Cortex of kidney (tissue), 1 donor: Measurements from ENCODE around the gene LHFPL2.

ENCODE experiments used
- DNase-seq: peaks from one replicate; lab custom pipeline; 2025; lab: John Stamatoyannopoulos, UW

LHFPL2 gene

DNA sequence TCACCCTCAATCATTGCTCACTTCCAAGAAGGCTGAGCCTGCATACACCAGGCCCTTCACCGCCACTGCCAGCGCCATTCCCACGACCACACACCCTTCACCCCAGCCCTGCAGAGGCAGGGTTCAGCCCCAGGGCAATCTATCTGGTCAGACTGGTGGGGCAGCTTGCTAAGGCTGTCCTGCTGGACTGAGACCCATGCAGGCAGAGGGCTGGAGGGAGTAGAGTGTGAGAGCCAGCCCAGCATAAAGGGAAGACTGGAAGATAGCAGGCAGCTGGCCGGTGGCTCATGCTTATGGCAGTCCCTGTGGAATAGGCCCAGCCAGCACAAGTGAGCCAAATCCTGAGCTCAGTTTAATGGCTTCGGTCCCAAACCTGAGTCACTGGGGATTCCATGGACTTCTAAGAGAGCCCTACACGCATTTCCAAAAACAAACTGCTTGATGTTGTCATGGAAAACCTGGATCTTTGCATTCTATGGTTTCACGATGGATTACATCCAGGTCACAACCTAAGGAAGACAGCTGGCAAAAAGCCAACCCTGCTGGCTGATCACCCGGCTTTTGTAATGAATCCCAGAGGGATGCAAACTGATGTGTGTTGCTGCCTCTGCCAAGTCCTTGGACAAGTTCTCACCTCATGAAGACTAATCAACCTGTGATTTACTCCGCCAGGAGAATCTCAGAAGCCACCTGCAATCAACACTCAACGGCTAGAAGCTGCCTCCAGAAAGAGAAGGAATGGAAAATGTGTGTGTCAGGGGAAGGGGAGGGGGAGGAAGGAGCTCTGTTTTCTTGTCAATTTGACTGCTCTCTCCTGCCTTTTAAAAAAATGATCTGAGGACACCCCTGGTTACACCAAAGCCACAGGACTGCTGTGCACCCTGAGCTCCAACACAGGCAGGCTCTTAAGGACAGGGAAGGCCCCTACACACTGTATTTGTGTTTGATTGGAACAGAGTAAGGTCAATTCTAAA, 143.6 kb downstream of the LHFPL2 start:
- no peak for DNase-seq

DNA sequence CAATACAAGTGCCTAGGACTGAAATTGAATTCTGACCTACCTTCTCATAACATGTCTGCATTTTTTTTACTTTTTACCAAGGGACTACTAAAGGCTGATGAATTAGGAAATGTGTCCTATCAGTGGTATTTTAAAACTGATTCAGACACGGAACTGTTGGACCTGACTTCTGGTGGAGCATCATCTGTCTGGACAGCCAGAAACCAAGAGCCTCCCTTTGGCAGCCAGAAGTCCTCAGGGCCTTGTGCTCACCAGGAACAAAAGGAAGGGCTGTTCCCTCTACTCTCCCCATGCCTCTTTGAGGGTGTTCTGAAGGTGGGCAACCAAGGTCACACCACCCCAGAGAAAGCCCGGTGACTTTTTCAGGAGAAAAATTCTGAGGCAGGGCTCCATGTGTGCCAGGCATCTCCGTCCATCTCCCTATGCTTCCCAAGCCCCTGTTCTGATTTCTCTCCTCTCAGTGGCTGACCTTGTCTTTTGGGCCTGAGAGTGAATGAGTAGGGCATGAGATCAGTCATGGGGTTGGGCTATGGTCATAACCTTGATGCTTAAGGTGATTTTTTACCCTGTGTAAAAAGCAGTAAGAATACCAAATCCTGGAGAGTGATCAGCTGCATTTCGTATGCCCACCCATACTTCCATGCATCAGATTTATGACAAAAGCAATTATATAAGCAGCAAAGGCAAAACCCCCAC, 144.5 kb downstream of the LHFPL2 start:
- DNase-seq: no peak

DNA sequence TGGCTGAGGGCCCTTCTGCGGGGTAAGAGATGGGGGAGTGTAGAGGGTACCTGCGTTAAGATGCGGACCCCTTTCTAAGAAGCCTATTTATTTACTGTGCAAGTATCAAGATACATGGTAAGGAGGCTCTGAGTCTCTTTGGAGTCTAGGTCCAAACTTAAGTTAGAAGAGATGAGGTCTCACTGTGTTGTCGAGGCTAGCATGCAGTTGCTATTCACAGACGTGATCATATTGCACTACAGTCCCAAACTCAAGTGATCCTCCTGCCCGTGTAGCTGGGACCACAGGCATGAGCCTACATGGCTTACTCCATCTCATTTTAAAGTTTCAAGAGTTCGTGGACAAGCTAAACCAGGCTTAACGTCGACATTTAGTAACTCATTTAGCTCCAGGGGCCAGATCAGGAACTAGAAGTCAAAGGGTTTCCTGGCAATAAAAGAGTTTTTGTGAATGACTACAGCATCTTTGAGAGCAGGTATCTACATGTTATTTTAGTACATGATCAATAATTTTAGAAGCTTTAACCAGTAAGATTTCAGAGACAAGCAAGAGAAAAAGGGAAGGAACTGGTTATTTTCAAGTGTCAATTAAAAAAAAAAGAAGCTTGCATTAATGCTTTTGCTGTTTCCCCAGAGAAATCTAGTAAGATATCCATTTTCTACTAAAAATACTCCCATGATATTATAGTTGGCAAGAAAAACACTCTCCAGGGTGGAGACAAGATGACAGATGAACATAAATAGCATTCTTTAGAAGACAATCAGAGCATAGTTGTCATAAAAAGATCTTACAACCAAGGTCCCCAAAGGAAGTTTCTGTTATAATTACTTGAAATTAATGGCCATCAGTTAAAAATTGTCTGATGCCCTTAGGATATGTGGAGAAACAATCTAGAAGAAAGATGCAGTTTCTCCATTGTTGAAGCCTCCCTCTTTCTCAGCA, 146.9 kb downstream of the LHFPL2 start:
- DNase-seq: no peak

DNA sequence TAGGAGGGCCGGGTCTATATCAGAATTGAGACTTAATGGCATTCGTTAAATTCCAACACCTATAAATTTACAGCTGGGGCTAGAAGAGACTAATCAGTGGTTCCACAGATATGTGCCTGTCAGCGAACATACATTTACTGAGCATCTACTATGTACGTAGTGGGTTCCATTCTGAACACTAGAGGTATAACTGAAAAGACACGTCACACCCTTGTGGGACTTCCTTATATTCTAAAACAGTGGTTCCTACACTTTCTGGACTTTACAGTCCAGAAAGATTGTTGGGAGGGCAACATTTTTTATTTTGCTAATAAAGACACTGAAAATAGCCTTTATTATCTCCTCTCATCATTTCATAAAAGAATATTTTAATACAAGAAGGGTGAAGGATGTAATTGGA, 147.7 kb downstream of the LHFPL2 start:
- no peak for DNase-seq

DNA sequence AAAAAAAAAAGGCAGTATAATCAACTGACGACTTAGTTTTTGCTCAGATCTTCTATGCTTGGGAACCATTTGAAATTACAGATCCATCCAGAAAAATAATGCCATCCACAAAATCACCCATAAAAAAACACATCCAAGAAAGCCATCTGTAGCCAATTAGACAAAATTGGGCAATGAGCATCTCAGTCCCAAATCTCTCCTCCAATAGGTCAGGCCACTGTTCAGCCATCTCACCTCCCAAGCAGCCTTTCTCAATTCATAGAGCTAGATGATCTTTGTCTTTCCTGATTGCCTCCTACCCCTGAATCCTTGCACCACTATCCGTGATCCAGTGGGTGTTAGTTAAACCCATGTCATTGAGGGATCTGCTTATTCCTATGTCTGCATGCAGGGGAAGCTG, 148.5 kb downstream of the LHFPL2 start:
- no peak for DNase-seq

DNA sequence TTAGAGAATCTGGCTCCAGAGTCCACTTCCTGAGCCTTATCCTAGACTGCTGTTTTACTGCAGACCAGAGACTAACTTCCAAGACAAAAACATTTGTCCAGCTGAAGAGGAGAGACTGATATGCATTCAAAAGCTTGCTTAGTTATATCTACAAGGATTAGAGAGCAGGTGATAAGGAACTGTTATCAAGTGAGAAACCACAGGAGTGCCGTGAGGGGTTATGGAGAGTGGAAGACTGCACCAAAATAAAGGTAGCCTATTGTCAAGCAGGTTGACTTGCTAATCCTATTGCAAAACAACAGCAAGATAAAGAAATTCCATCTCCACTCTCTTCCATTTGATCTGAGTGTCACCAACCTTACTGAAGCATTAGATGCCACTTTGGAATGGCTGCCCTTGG, 149.1 kb downstream of the LHFPL2 start:
- DNase-seq: no peak

DNA sequence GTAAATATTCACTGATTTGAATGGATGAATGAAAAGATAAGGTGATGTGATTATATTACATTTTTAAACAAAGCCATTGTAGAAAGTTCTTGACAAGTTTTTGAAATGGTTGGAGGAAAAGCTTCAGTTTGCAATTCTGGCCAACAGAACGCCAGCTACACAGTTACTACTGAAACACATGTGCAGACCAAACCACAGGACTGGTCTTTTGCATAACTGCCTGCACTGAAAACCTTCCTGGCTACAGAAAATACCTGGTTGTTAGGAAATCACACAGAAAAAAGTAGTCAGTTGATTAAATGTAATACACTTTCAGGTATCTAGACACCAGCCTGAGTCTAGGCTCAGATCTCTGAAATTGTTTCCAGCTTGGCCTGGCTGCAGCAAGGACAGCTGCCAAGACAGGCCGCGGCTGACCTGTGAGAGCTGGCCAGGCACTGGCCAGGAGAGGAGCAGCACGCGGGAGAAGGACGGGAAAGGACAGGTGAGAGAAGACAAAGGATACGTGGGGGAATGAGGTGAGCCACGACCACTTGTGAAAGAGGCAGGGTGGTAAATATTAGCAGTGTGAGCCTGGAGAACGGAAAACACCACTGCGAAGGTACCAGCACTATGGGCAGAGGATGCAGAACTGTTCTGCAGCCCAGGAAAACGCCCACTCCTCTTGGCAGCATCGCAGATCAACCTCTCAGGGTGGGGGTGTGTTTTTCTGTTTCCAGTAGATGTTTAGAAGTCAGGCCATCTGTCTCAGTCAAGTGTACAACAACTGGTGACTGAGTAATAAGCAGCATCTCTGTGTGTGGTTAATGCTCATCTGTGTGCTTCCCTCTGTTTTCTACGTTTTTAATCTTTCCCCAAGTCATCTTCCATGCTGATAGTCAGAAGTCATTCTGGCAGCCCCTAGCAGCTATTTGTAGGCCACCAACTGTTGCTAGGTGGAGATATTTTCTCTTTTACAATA, 150.7 kb downstream of the LHFPL2 start:
- no peak for DNase-seq

DNA sequence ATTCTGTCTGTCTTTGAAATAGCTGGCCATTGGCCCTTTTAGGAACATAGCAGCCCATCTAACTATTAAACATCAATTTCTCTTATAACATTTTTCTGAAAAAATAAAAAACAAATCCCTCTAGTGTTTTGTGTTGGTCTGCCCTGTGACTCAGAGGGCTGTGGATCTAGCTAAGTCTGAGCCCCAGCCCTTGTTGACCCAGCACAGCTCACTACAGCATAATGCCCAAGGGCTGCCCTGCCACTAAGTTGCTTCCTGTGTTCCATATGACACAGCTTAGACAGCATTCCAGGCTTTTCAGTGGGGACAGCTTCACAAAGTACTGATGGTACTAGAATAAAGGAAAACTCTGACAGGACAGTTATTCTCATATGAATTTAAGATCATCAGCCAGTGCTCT, 152.2 kb downstream of the LHFPL2 start:
- DNase-seq: no peak

DNA sequence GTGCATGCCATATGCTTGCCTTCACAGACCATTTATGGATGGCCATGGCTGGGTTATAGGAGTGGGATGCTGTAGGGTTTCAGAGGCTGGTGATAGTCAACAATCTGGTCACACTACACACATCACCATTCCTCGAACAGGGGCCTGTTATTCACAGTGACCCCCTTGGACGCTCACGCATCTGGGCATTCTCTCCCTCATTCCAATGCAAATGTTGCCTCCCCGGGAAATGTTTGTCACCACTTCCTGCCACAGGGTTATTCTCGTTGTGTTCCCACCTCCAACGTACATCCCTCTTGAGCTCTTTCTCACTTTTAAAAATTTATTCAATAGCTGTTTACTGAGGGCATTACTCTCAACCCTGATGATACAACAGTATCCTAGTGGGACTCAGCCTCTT, 152.8 kb downstream of the LHFPL2 start:
- no peak for DNase-seq

DNA sequence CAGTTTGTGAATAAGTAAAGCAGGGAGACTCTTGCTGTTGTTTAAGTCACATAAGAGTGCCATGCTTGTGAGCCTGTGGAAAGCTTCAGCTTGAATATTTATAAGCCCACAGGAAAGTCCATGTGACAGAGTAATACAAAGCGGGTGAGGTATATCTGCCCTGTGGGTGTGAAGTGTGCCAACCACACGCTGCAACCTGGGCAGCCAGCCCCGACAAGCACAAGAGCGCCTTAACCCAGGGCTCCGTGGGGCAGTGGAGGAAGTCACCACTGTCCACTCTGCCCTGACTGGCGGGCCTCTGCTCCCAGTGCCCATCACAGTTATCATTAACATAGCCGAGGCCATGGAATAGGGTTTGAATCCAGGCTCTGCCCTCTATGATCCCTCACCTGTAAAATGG, 155.9 kb downstream of the LHFPL2 start:
- no peak for DNase-seq

DNA sequence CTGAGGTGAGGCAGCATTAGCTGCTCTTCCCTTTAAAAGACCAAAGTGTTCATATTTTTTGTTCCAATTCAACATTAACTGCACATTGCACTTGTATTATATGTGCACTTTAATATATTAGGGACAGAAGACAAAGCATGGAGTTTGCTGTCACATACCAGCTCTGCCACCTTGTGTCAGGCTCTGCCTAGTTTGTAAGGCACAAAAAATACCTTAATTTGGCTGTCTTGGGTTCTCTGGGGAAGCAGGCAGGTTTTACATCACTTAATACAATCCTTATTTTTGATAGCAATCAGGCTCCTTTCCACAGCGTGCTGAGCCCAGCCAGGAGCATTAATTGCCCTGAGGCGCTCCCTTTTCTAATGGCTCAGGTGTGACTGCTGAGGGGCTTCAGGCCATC, 156.3 kb downstream of the LHFPL2 start:
- DNase-seq: no peak

DNA sequence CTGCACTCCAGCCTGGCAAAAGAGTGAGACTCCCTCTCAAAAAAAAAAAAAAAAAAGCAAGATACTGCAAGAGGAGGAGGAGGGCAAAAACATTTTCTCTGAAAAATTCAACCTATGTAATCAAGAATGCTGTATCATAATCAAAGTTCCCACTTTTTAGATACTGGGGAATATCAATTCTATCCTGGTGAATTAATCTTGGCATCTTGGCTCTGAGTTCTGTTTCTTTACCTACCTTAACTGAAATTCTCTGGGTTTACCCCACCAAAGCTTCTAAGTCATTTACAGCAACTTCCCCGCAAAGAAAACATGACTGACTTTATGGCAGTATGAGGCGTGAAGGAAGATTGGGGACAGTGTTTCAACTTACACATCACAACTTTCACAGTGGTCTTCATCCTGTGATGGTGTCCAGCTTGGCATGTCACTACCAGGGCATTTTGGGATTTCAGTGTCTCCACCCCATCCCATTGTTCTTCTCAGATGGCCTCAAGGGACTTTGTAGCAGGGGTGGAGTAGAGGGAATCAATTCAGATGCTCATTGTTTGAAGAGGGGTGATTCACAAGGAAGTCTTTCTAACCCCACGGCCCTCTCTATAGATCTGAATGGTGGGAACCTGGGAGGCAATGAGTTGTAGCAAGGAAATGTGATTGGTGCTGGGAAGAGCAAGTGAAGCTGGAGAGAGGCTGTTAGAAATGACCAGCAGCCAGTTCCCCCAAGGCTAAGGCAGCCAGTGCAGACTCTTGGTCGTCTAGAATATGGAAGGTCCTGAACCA, 157.7 kb downstream of the LHFPL2 start:
- DNase-seq: no peak

DNA sequence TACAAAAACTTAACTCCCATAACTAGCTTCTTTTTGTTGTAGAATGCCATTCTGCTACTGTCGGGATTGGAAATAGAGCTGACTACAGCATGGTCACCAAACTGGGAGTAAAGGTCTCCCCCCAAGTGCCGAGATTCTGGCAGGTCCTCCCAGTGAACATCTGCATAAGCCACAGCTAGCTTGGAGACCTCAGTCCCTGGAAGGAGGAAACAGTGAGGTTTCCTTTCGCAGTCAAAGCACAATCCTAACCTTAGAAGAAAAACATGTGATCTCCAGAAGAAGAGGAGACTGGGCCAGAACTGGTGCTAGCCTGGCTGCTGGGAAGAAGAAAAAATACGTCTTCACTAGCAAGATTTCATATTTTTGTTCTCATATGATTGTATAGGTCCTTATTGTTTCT, 160.7 kb downstream of the LHFPL2 start:
- DNase-seq: no peak

DNA sequence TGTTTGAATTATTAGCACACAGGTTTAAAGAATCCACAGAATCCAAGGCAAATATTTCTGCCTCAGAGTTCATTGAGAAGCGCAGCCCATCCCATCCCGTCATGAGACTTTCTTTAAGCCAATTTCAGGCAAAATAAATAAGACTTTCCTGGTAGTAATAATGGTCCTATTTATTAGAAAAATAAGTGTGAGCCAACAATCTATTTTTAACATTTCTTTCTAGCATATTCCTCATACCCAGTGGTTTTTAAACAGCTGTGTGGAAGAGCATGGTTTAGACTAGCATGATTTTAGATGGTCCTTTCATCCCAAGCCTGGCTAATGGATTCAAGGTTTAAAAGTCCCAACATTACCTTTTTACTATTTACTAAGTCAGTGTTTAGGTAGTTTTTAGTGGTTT, 162.4 kb downstream of the LHFPL2 start:
- DNase-seq: no peak

DNA sequence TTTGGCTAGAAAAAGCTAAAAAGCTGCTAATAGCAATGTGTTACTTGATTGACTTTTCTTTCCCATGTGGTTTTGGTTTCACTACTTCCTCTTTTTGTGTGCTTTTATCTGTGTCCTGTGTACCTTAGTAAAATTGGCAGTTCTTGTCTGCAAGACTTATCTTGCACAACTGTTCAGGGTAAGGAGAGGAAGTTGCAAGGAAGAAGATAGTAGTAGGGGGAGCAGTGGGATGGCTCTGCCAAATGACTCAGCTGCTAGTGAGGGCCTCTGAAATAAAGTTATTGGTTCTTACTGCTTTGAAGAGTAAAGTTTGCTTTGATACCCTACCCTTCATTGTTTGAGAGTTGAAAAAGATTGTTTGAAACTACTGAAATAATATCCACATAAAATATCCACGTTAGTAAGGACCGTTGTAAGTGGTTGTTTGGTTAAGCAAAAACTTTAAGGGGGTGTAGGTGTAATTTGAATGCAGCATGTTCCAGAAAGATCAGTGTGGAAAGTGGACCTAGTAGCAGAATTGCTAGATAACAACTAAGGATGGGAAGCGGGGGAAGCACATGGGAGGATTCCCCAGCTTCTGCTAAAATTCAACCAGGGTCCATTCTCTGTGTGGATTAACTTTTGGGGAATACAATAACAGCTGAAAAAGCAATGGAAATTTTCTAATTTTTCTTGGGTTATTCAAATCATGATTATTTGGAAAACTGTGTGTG, 164.6 kb downstream of the LHFPL2 start:
- DNase-seq: no peak

DNA sequence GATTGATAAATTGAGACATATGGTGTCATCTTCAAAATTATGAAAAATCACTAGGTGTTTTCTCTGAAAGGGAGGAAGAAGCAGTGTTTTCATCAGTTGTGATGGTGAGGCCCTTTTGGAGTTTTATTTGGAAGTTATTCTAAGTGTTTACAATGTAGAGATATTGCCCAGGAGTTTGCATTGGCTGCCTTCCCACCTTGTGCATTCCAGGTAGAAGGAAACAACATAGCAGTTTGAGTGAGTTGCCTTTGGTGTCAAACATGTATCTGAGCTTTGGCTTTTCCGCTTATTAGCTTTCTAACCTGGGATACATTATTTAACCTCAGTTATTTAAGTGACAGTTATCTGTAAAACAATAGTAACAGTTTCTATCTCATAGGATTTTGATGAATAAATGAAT, 165.6 kb downstream of the LHFPL2 start:
- no peak for DNase-seq

DNA sequence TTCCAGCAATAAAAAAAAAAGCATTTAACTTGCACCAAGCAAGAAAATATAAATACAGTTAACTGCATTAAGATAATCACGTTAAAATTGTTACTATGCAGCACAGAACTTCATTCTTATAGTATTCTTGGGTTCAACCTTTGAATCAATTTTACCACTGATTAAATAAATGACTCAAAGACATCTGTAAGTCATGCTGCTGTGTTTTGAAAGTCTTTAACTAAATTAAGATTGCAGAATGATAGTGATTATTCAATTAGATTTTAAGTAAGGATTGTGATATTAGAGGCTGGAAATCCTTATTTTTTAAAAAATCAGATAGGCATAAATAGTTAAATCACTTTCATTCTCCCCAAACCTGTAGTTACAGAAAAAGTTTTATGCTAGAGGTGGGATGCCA, 171.8 kb downstream of the LHFPL2 start:
- DNase-seq: no peak

DNA sequence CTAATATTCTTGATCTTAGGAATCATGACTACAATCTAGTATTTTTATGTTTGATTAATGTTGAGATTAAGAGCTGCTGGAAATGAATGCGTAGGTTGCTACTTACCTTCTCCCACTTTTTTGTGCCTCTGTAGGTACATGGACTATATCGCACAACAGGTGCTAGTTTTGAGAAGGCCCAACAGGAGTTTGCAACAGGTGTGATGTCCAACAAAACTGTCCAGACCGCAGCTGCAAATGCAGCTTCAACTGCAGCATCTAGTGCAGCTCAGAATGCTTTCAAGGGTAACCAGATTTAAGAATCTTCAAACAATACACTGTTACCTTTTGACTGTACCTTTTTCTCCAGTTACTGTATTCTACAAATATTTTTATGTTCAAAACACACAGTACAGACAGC, 173.2 kb downstream of the LHFPL2 start:
- DNase-seq: no peak

DNA sequence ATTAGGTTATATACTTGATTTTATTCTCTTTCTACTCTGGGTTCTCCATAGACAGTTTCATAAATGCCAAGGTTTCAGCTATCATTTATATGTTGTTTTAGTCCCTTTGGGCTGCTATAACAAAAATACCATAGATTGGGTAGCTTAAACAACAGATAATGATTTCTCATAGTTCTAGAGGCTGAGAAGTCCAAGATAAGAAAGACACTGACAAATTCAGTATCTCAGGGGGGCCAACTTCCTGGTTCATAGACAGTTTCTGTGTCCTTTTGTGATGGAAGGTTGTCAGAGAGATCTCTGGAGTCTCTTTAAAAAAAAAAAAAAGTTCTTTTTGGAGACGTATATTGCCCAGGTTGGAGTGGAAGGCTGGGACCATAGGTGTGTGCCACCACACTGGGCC, 174.8 kb downstream of the LHFPL2 start:
- DNase-seq: no peak
